GM21447 (cell line): ENCODE results near the gene TMEM205.

Experiments
- ATAC-seq: cut with Tn5 transposase; IDR thresholded peaks from one replicate; pipeline ENCODE4 v1.9.1; 2021; ENCODE audit not compliant: unreplicated experiment

The TMEM205 gene

GRCh38 chr19:11304936-11305335, 41.1 kb downstream of the TMEM205 start:
- ATAC-seq, result no peak

GRCh38 chr19:11300811-11301120, 45.3 kb downstream of the TMEM205 start:
- ATAC-seq, result no peak

- no peak for ATAC-seq
Measured at GRCh38 chr19:11299946-11300810, 45.9 kb downstream of the TMEM205 start.

GRCh38 chr19:11296264-11296663, 49.8 kb downstream of the TMEM205 start:
- no peak for ATAC-seq

GRCh38 chr19:11295665-11296245, 50.3 kb downstream of the TMEM205 start, which contains the start of gene TSPAN16:
TSPAN16 (plus strand) TSS chr19:11296160; CDS start chr19:11296298, 138 bp downstream.
- ATAC-seq, result no peak

- ATAC-seq, result no peak
Measured at GRCh38 chr19:11295180-11295579, 50.9 kb downstream of the TMEM205 start.

GRCh38 chr19:11293433-11294389, 52.4 kb downstream of the TMEM205 start:
- no peak for ATAC-seq
